ENCODE data around the gene MBD5. TPM values are rescaled to one million over a fixed set of nuclear protein-coding genes. Genes with fewer than 3 reads are reported as not detected.

Gene MBD5
- total and polyA plus RNA-seq, 2 of the 4 experiments (the other 2 are of a cell fraction) = 9.8 to 14.2 TPM

DNA sequence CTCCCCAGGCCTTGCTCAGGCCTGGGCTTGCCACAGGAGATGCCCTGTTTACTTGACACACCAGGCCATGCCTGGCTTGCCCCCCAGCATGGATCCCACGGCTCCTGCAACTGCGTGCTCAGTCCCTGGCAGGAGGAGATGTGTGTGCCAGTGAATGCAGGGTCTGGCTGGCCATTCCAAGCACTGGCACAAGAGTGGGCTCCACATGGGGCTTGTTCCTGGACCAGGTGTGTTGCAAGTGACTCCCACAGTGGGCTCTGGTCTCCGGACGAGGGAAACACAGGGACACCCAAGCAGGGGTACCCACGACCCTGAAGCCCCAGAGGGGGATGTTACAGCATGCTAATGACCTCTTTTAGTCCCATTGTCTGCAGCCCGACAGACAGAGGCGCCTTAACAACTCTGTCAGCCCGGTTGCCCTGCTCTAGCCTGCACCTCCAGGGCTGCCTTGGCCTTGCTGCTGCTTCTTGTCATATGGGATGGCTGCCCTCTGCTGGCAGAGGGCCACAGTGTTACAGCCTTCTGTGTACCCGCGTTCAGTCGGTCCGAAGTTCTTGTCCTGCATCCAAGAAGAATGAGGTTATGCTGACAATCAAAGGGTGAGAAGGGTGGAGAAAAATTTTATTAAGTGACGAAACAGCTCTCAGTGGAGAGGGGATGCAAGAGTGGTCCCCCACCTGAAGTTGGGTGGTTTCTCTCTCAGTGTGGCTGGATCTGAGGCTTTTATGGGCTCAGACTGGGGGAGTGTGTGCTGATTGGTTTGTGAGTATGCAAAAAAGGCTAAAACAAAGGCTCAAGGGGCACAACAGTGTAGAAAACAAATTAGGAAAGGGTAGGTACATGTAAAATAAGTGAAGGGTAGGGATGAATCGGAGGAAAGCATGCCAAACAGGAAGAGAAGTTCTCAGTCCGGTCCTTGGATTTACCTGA lies 180.4 kb downstream of the MBD5 start:
- ChIA-PET POLR2A (ENCODE audit: unreplicated experiment) (no interaction called here), CTCF (no interaction called here)
- Histone ChIP-seq H2BK5ac (ENCODE audit: low read depth, low read length, poor library complexity, severe bottlenecking) (no peak overlapping the region), H2AK9ac (replicated peaks; ENCODE audit: low read depth, low read length, poor library complexity) (no peak overlapping the region), H3K27ac (ENCODE audit: insufficient read depth, low read length) (no peak overlapping the region), H4K91ac (ENCODE audit: insufficient read depth, low read depth, low read length) (no peak overlapping the region), H3K14ac (replicated peaks; ENCODE audit: low read depth, low read length) (no peak overlapping the region), H2BK15ac (ENCODE audit: low read depth, low read length) (no peak overlapping the region), H3K4ac (ENCODE audit: low read depth, low read length) (no peak overlapping the region), H3K4me2 (ENCODE audit: low read depth, low read length) (no peak overlapping the region), H3K27me3 (ENCODE audit: control insufficient read depth, insufficient read depth, low read length) (no peaks in the 10 kb centered on the region), H3K18ac (ENCODE audit: low read depth, low read length) (no peak overlapping the region), H3K9ac (ENCODE audit: low read depth, low read length) (no peak overlapping the region), H3K56ac (ENCODE audit: extremely low read depth, insufficient read depth, low read length) (no peak overlapping the region), H2AFZ (replicated peaks; ENCODE audit: low read length, poor library complexity) (peak overlapping the region; percentile 29), H3K36me3 (ENCODE audit: control insufficient read depth, insufficient read depth, low read length) (no peaks in the 10 kb centered on the region; the same call in 1 of the 2 replicates), H2BK120ac (ENCODE audit: low read depth, low read length) (no peak overlapping the region), H2AK5ac (ENCODE audit: low read depth, low read length) (no peak overlapping the region), H3K4me3 (ENCODE audit: insufficient read depth, low read depth, low read length) (no peak overlapping the region), H2BK20ac (ENCODE audit: low read depth, low read length) (no peak overlapping the region), H3K23ac (ENCODE audit: low read depth, low read length) (no peak overlapping the region), H4K20me1 (ENCODE audit: insufficient read depth, low read length) (no peaks in the 10 kb centered on the region; the same call in none of the 2 replicates), H3K79me1 (ENCODE audit: low read depth in 1 of 2, low read length in 2 of 2) (0 out of 4 replicates have a peak, but pooled peaks cover 0 to 5% of the 10 kb centered on the region in 2 experiments), H4K5ac (ENCODE audit: low read depth, low read length) (no peak overlapping the region), H3K9me3 (ENCODE audit: control insufficient read depth, insufficient read depth, low read length) (no peaks in the 10 kb centered on the region), H4K8ac (ENCODE audit: low read depth in 2 of 2, low read length in 2 of 2) (no peak overlapping the region), H3K9me1 (ENCODE audit: insufficient read depth, low read length) (no peaks in the 10 kb centered on the region), H3K4me1 (ENCODE audit: control insufficient read depth, insufficient read depth, low read length) (no peaks in the 10 kb centered on the region)
- WGBS, 2 experiments (ENCODE audit: extremely low coverage in 2 of 2, insufficient read length in 1 of 2) = 40% methylated on average over 1 of the region's 15 CpGs; no CpG with 5 or more reads in 1 of the 2 experiments
- intact Hi-C loops (cut with micrococcal nuclease) = loop anchor here (10.0 kb wide), 1 partner anchor 303 kb away; no protein-coding TSS in a partner anchor
- peak; percentile 41 for TF ChIP-seq CTCF (conservative IDR thresholded peaks at IDR 0.05; ENCODE audit: low read depth, low read length)
- no peak for TF ChIP-seq CHD1 (IDR thresholded peaks at IDR 0.05; ENCODE audit: low read depth, low read length)
- peak; percentile 57 for TF ChIP-seq RAD21 (IDR thresholded peaks at IDR 0.05; ENCODE audit: low read length)
- peak; percentile 55 for TF ChIP-seq SMC3 (IDR thresholded peaks at IDR 0.05; ENCODE audit: low read depth, low read length)
- no peak for TF ChIP-seq MXI1 (IDR thresholded peaks at IDR 0.05; ENCODE audit: borderline replicate concordance, low read depth, low read length)
- no peak for TF ChIP-seq CEBPB (IDR thresholded peaks at IDR 0.05; ENCODE audit: low read depth, low read length)
- BruUV-seq (replicated peaks) = no TSS peak
- dilution Hi-C loops (cut with HindIII; ENCODE audit: low sequenced_read_pairs, unreplicated experiment) = no loop called here
- in situ Hi-C loops (cut with MboI; ENCODE audit: low sequenced_read_pairs) = no loop called here
- DNase-seq (peak; percentile 31), ATAC-seq (ENCODE audit: low read depth) (peak; percentile 40)

Measured in IMR-90 (cell line).